ENCODE measurements around the gene AGMAT. TPM values are rescaled to one million over a fixed set of nuclear protein-coding genes. Genes with fewer than 3 reads are reported as not detected.

The AGMAT gene
- total and polyA plus RNA-seq, 2 of the 8 experiments (the other 6 are each of a cell fraction or from before 2014, with no cell fraction given): 3.7 to 5.8 TPM

DNA sequence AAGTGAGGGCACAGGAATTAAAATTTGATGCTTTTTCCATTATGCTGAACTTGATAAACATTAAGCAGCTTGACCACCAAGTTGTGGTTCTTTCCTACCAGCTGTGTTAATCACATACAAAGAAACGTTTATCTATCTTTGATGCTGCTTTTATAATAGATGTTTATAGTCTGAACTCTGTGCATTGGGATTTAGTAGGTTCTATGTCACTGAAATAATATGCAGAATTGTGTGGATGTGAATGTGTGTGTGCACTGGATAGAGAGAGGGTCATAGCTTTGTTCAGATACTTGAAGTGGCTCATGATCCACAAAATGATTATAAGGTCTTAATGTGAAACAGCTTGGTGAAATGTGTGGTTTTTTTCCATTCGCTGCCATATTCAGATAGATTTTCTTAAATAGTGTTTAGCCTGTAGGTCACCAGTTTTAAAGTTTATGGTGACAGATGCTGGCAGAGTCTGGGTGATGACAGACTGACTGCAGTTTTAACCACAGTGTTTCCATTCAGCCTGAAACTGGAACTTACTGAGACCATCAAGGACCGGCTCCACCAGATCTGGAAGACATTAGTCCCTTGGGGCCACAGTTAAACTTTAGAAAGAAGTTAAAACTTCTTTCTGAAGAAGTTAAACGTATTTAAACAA lies 42.6 kb upstream of the AGMAT start (continued):
- TF ChIP-seq, protein P1, sequence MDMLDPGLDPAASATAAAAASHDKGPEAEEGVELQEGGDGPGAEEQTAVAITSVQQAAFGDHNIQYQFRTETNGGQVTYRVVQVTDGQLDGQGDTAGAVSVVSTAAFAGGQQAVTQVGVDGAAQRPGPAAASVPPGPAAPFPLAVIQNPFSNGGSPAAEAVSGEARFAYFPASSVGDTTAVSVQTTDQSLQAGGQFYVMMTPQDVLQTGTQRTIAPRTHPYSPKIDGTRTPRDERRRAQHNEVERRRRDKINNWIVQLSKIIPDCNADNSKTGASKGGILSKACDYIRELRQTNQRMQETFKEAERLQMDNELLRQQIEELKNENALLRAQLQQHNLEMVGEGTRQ (IDR thresholded peaks at IDR 0.05; ENCODE audit: low read length): no peak
- no peak for TF ChIP-seq SP2 (IDR thresholded peaks at IDR 0.05; ENCODE audit: low read length)
